Gastroesophageal sphincter (tissue), 3 donors: ENCODE data around the gene TEX14.

Experiments
- EP300 ChIP-seq: sonication (generic); formaldehyde crosslinking; IDR thresholded peaks from one replicate; pipeline ENCODE4 v1.6.1; 2017; ENCODE audit warnings: antibody characterized with exemption, mild to moderate bottlenecking
- POLR2A ChIP-seq, 2 donors: fragments of 450-650 bp; IDR thresholded peaks; one replicate each; pipeline ENCODE4 v1.6.1; 2017; ENCODE audit warnings: antibody characterized with exemption in 2 of 2, mild to moderate bottlenecking in 2 of 2, moderate library complexity in 1 of 2
- POLR2AphosphoS5 ChIP-seq: sonication (generic); formaldehyde crosslinking; IDR thresholded peaks from one replicate; pipeline ENCODE4 v1.6.1; 2017; ENCODE audit warnings: antibody characterized with exemption
- TF ChIP-seq, protein P1 (sequence below), 4 experiments: fragments of 200-600 bp in 2 of 4; fragments of 450-650 bp in 2 of 4; sonication (generic) in 1 of 4; IDR thresholded peaks; one replicate each; pipeline ENCODE4 v1.5.1; 2017 to 2019; ENCODE audit warnings: antibody characterized with exemption in 4 of 4, mild to moderate bottlenecking in 2 of 4, moderate library complexity in 2 of 4

DNA sequence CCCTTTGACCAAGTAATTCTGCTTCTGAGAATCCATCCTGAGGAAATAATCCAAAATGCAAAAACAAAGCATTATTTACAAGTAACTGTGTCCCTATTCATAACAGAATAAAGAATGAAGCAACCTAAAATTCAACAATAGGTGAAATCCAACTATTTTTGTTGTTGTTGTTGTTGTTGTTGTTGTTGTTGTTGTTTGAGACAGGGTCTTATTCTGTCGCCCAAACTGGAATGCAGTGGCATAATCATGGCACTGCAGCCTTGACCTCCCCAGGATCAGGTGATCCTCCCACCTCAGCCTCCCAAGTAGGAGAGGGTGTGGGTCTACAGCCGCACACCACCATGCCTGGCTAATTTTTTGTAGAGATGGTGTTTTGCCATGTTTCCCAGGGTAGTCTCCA lies 101.5 kb downstream of the TEX14 start:
- TF ChIP-seq, protein P1, sequence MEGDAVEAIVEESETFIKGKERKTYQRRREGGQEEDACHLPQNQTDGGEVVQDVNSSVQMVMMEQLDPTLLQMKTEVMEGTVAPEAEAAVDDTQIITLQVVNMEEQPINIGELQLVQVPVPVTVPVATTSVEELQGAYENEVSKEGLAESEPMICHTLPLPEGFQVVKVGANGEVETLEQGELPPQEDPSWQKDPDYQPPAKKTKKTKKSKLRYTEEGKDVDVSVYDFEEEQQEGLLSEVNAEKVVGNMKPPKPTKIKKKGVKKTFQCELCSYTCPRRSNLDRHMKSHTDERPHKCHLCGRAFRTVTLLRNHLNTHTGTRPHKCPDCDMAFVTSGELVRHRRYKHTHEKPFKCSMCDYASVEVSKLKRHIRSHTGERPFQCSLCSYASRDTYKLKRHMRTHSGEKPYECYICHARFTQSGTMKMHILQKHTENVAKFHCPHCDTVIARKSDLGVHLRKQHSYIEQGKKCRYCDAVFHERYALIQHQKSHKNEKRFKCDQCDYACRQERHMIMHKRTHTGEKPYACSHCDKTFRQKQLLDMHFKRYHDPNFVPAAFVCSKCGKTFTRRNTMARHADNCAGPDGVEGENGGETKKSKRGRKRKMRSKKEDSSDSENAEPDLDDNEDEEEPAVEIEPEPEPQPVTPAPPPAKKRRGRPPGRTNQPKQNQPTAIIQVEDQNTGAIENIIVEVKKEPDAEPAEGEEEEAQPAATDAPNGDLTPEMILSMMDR (IDR thresholded peaks at IDR 0.05) = no peak
- no peak for TF ChIP-seq POLR2A (IDR thresholded peaks at IDR 0.05)
- TF ChIP-seq POLR2AphosphoS5 = no peak
- TF ChIP-seq EP300 = no peak
